OCI-LY3 (cell line): ENCODE measurements around the gene IL18R1.

ENCODE experiments used
- EZH2phosphoT487 ChIP-seq: fragments of 200-600 bp; shearing (Covaris generic); IDR thresholded peaks from 2 replicates; pipeline ENCODE4 v1.6.1; 2018; ENCODE audit warnings: antibody characterized with exemption, mixed run types, low read depth
- TF ChIP-seq, protein P1 (sequence below): fragments of 200-600, 300-600 bp; sonication (generic); IDR thresholded peaks from 2 replicates; pipeline ENCODE4 v1.5.1; 2014; ENCODE audit warnings: antibody characterized with exemption, low read length, low read depth

DNA sequence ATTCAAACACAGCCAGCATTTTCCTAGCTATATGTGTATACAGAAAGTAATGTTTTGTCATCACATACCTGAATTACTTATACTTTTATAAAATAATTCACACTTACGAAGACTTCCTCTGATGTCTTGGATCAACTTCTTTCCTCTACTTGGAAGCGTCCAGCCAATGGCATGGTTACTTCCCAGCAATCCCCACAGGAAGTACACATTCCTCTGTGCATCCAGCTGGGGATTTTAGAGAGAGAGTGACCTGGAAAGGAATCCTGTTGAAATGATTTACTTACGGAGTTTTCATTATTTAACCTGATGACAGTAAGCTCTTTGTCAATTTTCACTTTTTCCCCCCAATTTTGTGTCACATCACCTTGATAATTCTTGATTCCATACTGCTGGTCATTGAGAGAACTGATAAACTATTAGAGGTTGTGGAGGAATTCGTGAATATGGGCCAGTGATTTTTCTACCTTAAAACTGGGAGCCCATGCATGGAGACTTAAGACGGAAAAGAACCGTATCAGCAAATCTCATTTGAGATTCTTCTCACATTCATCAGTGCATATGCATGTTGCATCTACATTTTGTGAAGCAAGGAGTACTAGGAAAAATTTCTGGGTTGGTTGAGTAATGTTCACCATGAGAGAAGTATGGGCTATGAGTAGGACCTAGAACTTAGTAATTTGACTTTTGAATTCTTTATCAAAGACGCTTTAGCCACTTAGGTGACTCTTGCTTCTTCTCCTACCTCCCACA, 9.0 kb upstream of the IL18R1 start:
- TF ChIP-seq, protein P1, sequence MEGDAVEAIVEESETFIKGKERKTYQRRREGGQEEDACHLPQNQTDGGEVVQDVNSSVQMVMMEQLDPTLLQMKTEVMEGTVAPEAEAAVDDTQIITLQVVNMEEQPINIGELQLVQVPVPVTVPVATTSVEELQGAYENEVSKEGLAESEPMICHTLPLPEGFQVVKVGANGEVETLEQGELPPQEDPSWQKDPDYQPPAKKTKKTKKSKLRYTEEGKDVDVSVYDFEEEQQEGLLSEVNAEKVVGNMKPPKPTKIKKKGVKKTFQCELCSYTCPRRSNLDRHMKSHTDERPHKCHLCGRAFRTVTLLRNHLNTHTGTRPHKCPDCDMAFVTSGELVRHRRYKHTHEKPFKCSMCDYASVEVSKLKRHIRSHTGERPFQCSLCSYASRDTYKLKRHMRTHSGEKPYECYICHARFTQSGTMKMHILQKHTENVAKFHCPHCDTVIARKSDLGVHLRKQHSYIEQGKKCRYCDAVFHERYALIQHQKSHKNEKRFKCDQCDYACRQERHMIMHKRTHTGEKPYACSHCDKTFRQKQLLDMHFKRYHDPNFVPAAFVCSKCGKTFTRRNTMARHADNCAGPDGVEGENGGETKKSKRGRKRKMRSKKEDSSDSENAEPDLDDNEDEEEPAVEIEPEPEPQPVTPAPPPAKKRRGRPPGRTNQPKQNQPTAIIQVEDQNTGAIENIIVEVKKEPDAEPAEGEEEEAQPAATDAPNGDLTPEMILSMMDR, result no peak
- TF ChIP-seq EZH2phosphoT487, result no peak
